ENCODE data around the gene GPER1.

DNA sequence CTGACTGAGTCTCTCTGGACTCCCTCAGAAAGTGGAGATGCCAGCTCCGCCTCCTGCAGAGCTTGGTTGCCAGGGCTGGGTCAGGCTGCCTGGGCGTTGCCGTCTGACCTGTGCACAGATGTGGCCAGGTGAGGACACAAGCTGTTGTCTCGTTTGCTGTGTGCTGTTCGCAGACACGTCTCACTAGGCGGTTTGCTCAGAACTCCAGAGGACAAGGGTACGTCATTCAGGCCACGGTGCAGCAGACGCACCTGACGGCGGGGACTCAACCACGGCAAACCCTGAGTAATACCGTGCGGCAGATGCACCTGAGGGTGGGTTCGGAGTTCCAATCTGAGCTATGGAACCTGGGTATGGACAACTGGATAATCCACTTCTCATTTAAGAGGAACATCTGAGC lies 11.7 kb downstream of the GPER1 start:
- TF ChIP-seq, protein P1, sequence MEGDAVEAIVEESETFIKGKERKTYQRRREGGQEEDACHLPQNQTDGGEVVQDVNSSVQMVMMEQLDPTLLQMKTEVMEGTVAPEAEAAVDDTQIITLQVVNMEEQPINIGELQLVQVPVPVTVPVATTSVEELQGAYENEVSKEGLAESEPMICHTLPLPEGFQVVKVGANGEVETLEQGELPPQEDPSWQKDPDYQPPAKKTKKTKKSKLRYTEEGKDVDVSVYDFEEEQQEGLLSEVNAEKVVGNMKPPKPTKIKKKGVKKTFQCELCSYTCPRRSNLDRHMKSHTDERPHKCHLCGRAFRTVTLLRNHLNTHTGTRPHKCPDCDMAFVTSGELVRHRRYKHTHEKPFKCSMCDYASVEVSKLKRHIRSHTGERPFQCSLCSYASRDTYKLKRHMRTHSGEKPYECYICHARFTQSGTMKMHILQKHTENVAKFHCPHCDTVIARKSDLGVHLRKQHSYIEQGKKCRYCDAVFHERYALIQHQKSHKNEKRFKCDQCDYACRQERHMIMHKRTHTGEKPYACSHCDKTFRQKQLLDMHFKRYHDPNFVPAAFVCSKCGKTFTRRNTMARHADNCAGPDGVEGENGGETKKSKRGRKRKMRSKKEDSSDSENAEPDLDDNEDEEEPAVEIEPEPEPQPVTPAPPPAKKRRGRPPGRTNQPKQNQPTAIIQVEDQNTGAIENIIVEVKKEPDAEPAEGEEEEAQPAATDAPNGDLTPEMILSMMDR (conservative IDR thresholded peaks at IDR 0.05; ENCODE audit: low read depth, low read length), result no peak
- TF ChIP-seq EZH2 (IDR thresholded peaks at IDR 0.05; ENCODE audit: low read length, unreplicated experiment) (no peak), EZH2phosphoT487 (IDR thresholded peaks at IDR 0.05; ENCODE audit: borderline replicate concordance, low read length) (no peak)

Measured in PC-3 (cell line).